B cell (primary cell): ENCODE results near the gene PHF19. TPM values are rescaled to one million over a fixed set of nuclear protein-coding genes. Genes with fewer than 3 reads are reported as not detected.

Source experiments
- ATAC-seq: fragments of 200-7000 bp; cut with Tn5 transposase; one replicate; pipeline ENCODE4 v1.10.0; 2021; ENCODE audit warnings: low read depth, mild to moderate bottlenecking, moderate number of reproducible peaks, moderate library complexity
- CTCF ChIA-PET: fragments of 350-600 bp; sonication (Branson Sonifier 250); formaldehyde crosslinking; loops from one replicate; lab custom pipeline; 2021; ENCODE audit warnings: antibody characterized with exemption, inconsistent platforms; lab: Charles Lee
- POLR2A ChIA-PET: fragments of 350-600 bp; sonication (Branson Sonifier 250); formaldehyde crosslinking; loops from one replicate; lab custom pipeline; 2021; ENCODE audit warnings: antibody characterized with exemption; lab: Charles Lee
- DNase-seq: peaks from one replicate; pipeline ENCODE4 v3.0.0; 2013
- H2AFZ ChIP-seq: 2 replicates; pipeline ENCODE4 v1.6.1; 2012; ENCODE audit warnings: mild to moderate bottlenecking, low read depth, low read length; ENCODE audit not compliant: insufficient read depth, poor library complexity, severe bottlenecking
- H3K27ac ChIP-seq, 2 donors: 1 replicate in 1 of 2; 2 replicates in 1 of 2; pipeline ENCODE4 v1.5.1; 2012 to 2013; ENCODE audit warnings: low read length in 2 of 2, mild to moderate bottlenecking in 2 of 2, moderate library complexity in 1 of 2
- H3K27me3 ChIP-seq, 4 experiments: fragments of 200-600 bp in 1 of 4; sonication (generic) in 1 of 4; replicated peaks in 1 of 4; 1 replicate in 2 of 4; 2 replicates in 2 of 4; pipeline versions ENCODE4 v1.6.1 to v1.7.0; 2013 to 2016; ENCODE audit warnings: low read length in 3 of 4, mild to moderate bottlenecking in 2 of 4, mixed read lengths in 1 of 4, moderate library complexity in 1 of 4; ENCODE audit not compliant: insufficient read depth in 4 of 4, control insufficient read depth in 3 of 4; ENCODE audit errors: control extremely low read depth in 1 of 4
- H3K36me3 ChIP-seq, 2 experiments: replicated peaks in 1 of 2; 1 replicate in 1 of 2; 2 replicates in 1 of 2; pipeline versions ENCODE4 v1.6.1 to v1.7.1; 2013; ENCODE audit warnings: low read length in 1 of 2; ENCODE audit not compliant: insufficient read depth in 2 of 2, control insufficient read depth in 1 of 2; ENCODE audit errors: control extremely low read depth in 1 of 2, extremely low read depth in 1 of 2
- H3K4me1 ChIP-seq, 2 donors: fragments of 200-600 bp in 1 of 2; sonication (generic) in 1 of 2; 1 replicate in 1 of 2; 2 replicates in 1 of 2; pipeline versions ENCODE4 v1.5.1 to v1.6.1; 2013 to 2017; ENCODE audit warnings: low read length in 2 of 2; ENCODE audit not compliant: control insufficient read depth in 2 of 2, insufficient read depth in 2 of 2
- H3K4me2 ChIP-seq: replicated peaks from 2 replicates; pipeline ENCODE3; 2012; ENCODE audit warnings: mild to moderate bottlenecking, low read depth, low read length; ENCODE audit not compliant: poor library complexity, severe bottlenecking
- H3K4me3 ChIP-seq, 5 experiments: fragments of 200-600 bp in 1 of 5; sonication (generic) in 1 of 5; 1 replicate in 3 of 5; 2 replicates in 2 of 5; pipeline versions ENCODE4 v1.5.1 to v1.7.0; 2011 to 2016; ENCODE audit warnings: low read length in 4 of 5, mild to moderate bottlenecking in 4 of 5, low read depth in 2 of 5, control low read depth in 1 of 5, moderate library complexity in 1 of 5; ENCODE audit not compliant: insufficient read depth in 1 of 5; ENCODE audit errors: control extremely low read depth in 1 of 5, extremely low read depth in 1 of 5
- H3K79me2 ChIP-seq: fragments of 200-600 bp; sonication (generic); one replicate; pipeline ENCODE4 v1.6.0; 2016; ENCODE audit warnings: low read length; ENCODE audit not compliant: control insufficient read depth, insufficient read depth
- H3K9ac ChIP-seq: fragments of 200-600 bp; sonication (generic); 2 replicates; pipeline ENCODE4 v1.6.1; 2017; ENCODE audit warnings: mild to moderate bottlenecking, low read length, moderate library complexity
- H3K9me3 ChIP-seq, 3 donors: one replicate each; pipeline versions ENCODE4 v1.6.1 to v1.7.1; 2013; ENCODE audit warnings: low read length in 2 of 3; ENCODE audit not compliant: control insufficient read depth in 2 of 3, insufficient read depth in 1 of 3; ENCODE audit errors: control extremely low read depth in 1 of 3
- H4K20me1 ChIP-seq: 2 replicates; pipeline ENCODE4 v1.6.0; 2012; ENCODE audit warnings: mild to moderate bottlenecking, low read length; ENCODE audit not compliant: insufficient read depth, control insufficient read depth, poor library complexity, severe bottlenecking
- H3K27ac Mint-ChIP-seq: one replicate; pipeline ENCODE4 v1.8.0; 2021; ENCODE audit warnings: mixed read lengths
- H3K27me3 Mint-ChIP-seq: one replicate; pipeline ENCODE4 v1.8.0; 2021; ENCODE audit warnings: mixed read lengths
- H3K4me1 Mint-ChIP-seq: one replicate; pipeline ENCODE4 v1.8.0; 2021; ENCODE audit warnings: mixed read lengths
- H3K4me3 Mint-ChIP-seq: one replicate; pipeline ENCODE4 v1.8.0; 2021; ENCODE audit warnings: mixed read lengths
- H3K9me3 Mint-ChIP-seq: one replicate; pipeline ENCODE4 v1.8.0; 2022; ENCODE audit warnings: mixed read lengths; ENCODE audit not compliant: insufficient read depth
- EZH2 ChIP-seq: IDR thresholded peaks from 2 replicates; pipeline ENCODE4 v1.6.1; 2012; ENCODE audit warnings: borderline replicate concordance, low read depth, mild to moderate bottlenecking, moderate library complexity, low read length; ENCODE audit not compliant: insufficient read depth, poor library complexity, severe bottlenecking
- WGBS: methylation state at CpG from one replicate; pipeline ENCODE4 v1.1.5; 2013; ENCODE audit warnings: missing lambda C conversion rate; ENCODE audit not compliant: insufficient coverage; 5-methylcytosine and 5-hydroxymethylcytosine counted together
- intact Hi-C: fragments of 100-400 bp; cut with micrococcal nuclease; formaldehyde crosslinking; loops from one replicate; pipeline ENCODE4 v1.10.0; 2022
- polyA plus RNA-seq: library from polyadenylated mRNA; depleted of rRNA; stranded (reverse); fragments of >200 nt; gene quantifications from 2 replicates; pipeline ENCODE4 v1.2.3, GENCODE V29; 2012
- total RNA-seq, 2 donors: library from RNA; stranded (reverse); fragments of 120-200 nt in 1 of 2; gene quantifications; 1 replicate in 1 of 2; 2 replicates in 1 of 2; pipeline versions ENCODE4 v1.2.3 to v1.2.4, GENCODE V29; 2013 to 2022
- TF ChIP-seq, protein P1 (sequence below): fragments of 200-600 bp; IDR thresholded peaks from one replicate; pipeline ENCODE4 v1.8.0; 2022; ENCODE audit warnings: antibody characterized with exemption, mild to moderate bottlenecking

PHF19 gene
- total and polyA plus RNA-seq, 2 donors (not counting 1 experiment from before 2014, with no cell fraction given): 17.0 to 20.9 TPM

DNA sequence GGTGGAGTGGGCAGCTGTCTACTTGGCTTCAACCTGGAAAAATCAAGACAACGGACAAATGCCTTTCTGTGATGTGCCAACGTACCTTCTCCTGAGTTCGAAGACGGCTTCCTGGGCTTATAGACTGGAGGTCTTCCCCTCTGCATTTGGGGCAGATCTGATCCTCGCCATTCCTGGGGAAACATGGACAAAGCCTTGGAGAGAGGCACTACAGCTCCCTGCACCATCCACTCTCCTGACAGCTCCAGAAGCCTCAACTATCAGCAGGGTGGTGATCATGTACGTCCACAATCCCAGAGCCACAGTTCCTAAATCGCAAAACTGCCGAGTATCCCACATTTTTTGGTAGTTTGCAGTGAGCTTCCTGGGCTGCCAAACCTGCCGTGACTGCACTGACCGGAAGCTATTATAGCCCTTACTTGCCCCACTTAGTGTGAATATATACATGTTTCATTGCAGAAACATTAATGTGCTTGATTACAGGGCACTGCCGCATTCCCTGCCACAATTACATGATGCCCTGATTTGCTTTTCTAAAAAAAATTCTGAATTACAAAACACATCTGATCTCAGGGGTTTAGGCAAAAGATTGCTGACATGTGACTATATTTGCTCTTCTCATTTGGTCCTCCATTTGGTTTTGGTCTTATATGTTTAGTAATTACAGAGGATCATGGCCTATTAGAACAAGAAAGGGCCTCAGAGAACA is 46.8 kb upstream of the PHF19 start:
- Mint-ChIP-seq H3K9me3 (no peaks in the 10 kb centered on the region), H3K27me3 (no peaks in the 10 kb centered on the region), H3K27ac (peak overlapping the region; percentile 68), H3K4me3 (peak overlapping the region; percentile 44), H3K4me1 (peaks cover 79% of the 10 kb centered on the region)
- Histone ChIP-seq H3K36me3 (no peaks in the 10 kb centered on the region), H3K4me1 (peaks cover 45 to 75% of the 10 kb centered on the region in 2 donors), H3K27ac (no peak overlapping the region), H3K9ac (no peak overlapping the region), H3K9me3 (no peaks in the 10 kb centered on the region), H2AFZ (no peak overlapping the region), H3K4me2 (no peak overlapping the region), H3K27me3 (no peaks in the 10 kb centered on the region), H3K79me2 (peaks cover 4% of the 10 kb centered on the region), H3K4me3 (no peak overlapping the region), H4K20me1 (no peaks in the 10 kb centered on the region)
- DNase-seq (no peak), ATAC-seq (no peak)
- TF ChIP-seq EZH2: no peak
- TF ChIP-seq, protein P1, sequence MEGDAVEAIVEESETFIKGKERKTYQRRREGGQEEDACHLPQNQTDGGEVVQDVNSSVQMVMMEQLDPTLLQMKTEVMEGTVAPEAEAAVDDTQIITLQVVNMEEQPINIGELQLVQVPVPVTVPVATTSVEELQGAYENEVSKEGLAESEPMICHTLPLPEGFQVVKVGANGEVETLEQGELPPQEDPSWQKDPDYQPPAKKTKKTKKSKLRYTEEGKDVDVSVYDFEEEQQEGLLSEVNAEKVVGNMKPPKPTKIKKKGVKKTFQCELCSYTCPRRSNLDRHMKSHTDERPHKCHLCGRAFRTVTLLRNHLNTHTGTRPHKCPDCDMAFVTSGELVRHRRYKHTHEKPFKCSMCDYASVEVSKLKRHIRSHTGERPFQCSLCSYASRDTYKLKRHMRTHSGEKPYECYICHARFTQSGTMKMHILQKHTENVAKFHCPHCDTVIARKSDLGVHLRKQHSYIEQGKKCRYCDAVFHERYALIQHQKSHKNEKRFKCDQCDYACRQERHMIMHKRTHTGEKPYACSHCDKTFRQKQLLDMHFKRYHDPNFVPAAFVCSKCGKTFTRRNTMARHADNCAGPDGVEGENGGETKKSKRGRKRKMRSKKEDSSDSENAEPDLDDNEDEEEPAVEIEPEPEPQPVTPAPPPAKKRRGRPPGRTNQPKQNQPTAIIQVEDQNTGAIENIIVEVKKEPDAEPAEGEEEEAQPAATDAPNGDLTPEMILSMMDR: no peak
- ChIA-PET CTCF (interaction anchor here (0.9 to 1.4 kb wide), 4 partner anchors 12 to 136 kb away, joined by 3 to 4 read pairs (median 3); no protein-coding TSS in a partner anchor), POLR2A (interaction anchor here (0.9 to 1.1 kb wide), 2 partner anchors 11 to 31 kb away, joined by 3 read pairs; no protein-coding TSS in a partner anchor)
- intact Hi-C loops: no loop called here
- 80% methylated on average over 7 of the region's 11 CpGs for WGBS
